Activated naive CD4-positive, alpha-beta T cell treated with Interleukin-2 at 50 U/mL for 16 hours (primary cell): ENCODE results near the gene SYNJ1.
"Not testable (repeated sequence)": the region's sequence is repeated elsewhere in the genome, so short reads cannot be mapped to it uniquely, and the experiment has no call there.

Experiments used
- DNase-seq: peaks from one replicate; pipeline ENCODE4 v3.0.0-alpha.2; 2020

The SYNJ1 gene

GRCh38 chr21:32682696-32683474, 44.9 kb downstream of the SYNJ1 start:
- no peak for DNase-seq

DNA sequence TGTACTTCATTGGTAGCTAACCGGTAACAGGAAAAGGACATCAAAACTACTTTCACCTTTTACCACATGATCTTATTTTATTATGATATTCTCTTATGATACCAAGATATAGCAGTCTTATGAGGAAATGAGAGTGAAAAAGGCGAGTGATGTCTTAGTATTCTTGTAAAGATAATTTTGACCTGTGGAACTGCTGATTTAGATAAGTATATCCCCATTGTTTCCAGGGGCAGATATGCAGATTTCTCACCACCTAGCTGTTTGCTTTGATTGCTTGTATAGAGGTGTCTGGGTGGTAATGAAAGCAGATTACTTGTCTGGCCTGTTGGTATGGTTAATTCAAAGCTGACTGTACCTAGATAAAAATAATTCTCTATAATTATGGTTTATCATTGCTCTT, 53.1 kb downstream of the SYNJ1 start:
- DNase-seq, result no peak

- DNase-seq, result no peak
Observed at GRCh38 chr21:32674038-32674437, 53.8 kb downstream of the SYNJ1 start.

DNA sequence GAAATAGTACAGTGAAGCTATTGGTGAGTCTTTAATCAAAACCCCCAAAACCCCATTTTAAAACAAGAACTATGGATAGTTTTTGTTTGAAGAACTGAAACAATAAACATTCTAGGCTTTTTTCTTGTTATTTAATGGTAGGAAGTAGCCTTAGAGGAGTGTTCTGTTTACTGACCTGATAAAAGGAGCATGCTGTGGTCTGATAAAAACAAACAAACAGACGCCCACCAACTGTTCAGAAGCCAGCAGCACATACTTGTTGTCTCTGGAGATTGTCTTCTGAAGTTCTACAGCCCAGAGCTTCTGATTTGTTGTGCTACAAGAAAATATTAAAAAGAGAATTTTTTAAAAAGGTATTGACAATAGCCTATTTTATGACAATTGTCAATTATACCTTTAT, 61.6 kb downstream of the SYNJ1 start:
- DNase-seq, result no peak

GRCh38 chr21:32664095-32664494, 63.7 kb downstream of the SYNJ1 start:
- not testable (repeated sequence) for DNase-seq

- not testable (repeated sequence) for DNase-seq
Observed at GRCh38 chr21:32661981-32662380, 65.8 kb downstream of the SYNJ1 start.

DNA sequence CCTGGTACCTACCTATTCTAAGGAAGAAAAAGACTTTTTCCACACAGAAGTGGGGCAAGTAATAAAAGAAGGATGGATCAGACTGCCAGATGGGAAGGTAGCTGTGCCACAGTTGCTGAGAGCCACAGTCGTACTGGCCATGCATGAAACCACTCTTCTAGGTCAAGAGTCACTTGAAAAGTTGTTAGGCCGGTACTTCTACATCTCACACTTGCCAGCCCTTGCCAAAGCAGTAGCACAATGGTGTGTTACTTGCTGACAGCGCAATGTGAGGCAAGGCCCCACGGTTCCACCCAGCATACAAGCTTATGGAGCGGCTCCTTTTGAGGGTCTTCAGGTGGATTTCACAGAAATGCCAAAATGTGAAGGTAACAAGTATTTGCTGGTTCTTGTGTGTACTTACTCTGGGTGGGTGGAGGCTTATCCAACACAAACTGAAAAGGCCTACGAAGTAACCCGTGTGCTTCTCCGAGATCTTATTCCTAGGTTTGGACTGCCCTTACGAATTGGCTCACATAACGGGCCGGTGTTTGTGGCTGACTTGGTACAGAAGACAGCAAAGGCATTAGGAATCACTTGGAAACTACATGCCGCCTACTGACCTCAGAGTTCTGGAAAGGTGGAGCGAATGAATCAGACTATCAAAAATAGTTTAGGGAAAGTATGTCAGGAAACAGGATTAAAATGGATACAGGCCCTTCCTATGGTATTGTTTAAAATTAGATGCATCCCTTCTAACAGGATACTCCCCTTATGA, 66.6 kb downstream of the SYNJ1 start:
- DNase-seq, result not testable (repeated sequence)

DNA sequence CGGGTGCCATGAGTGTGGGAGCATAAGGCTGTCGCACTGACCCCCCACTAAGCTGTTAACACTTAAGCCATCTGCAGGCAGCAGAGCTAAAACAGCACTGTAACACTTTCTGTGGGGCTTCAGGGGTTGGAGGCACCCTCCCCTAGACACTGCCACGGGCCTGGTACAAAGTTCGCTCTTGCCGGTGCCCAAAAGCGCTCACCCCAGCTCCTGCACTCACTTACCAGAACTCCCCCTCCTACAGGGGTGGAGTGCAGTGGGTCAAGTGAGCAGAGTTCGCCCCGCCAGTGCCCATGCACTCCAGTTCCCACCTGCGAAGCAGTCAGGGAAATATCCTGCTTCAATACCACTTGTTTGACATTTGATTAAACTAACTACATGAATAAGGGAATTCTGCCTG, 69.3 kb downstream of the SYNJ1 start:
- no peak for DNase-seq

GRCh38 chr21:32653326-32653901, 74.4 kb downstream of the SYNJ1 start:
- DNase-seq, result no peak

- no peak for DNase-seq
Observed at GRCh38 chr21:32648165-32648564, 79.6 kb downstream of the SYNJ1 start.

- no peak for DNase-seq
Observed at GRCh38 chr21:32645261-32646182, 82.3 kb downstream of the SYNJ1 start.

GRCh38 chr21:32641710-32642698, 85.8 kb downstream of the SYNJ1 start:
- DNase-seq, result no peak

DNA sequence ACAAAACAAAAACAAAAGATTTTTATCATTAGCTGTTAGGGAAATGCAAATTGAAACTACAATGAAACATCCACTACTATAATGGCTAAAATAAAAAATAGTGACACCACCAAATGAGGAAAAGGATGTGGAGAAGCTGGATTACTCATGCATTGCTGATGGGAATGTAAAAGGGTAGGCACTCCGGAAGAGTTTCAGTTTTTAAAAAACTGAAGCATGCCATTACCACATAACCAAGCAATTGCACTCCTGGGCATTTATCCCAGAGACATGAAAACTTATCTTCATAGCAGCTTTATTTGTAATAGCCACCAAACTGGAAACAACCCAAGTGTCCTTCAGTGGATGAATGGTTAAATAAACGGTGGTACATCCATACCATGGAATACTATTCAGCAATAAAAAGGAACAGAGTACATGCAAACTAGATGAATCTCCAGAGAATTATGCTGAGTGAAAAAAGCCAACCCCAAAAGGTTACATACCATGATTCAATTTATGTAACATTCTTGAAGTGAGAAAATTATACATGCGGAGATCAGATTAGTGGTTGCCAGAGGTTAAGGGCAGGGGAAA, 101.1 kb downstream of the SYNJ1 start:
- DNase-seq, result no peak

- DNase-seq, result not testable (repeated sequence)
Observed at GRCh38 chr21:32618218-32618617, 109.6 kb downstream of the SYNJ1 start.

DNA sequence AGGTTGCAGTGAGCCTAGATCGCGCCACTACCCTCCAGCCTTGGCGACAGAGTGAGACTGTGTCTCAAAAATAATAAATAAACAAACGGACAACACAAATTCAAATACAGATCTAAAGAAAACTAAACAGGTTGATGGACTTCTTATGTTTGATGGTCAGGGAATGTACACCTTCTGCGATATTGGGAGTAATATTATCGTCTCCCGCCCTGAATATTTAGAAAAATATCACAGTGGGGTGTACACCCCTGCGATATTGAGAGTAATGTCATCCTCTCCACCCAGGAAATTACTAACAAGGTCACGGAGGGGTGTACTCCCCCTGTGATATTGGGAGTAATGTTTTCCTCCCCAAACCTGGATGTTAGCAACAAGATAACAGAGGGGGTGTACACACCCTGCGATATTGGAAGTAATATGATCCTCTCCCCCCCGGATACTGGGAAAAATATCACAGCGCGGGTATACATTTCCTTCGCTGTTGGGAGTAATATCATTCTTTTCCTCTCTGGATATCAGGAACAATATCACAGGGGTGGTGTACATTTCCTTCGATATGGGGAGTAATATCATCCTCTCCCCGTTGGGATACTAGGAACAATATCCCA, 114.3 kb downstream of the SYNJ1 start:
- no peak for DNase-seq

GRCh38 chr21:32612999-32613337, 114.8 kb downstream of the SYNJ1 start:
- DNase-seq, result no peak

DNA sequence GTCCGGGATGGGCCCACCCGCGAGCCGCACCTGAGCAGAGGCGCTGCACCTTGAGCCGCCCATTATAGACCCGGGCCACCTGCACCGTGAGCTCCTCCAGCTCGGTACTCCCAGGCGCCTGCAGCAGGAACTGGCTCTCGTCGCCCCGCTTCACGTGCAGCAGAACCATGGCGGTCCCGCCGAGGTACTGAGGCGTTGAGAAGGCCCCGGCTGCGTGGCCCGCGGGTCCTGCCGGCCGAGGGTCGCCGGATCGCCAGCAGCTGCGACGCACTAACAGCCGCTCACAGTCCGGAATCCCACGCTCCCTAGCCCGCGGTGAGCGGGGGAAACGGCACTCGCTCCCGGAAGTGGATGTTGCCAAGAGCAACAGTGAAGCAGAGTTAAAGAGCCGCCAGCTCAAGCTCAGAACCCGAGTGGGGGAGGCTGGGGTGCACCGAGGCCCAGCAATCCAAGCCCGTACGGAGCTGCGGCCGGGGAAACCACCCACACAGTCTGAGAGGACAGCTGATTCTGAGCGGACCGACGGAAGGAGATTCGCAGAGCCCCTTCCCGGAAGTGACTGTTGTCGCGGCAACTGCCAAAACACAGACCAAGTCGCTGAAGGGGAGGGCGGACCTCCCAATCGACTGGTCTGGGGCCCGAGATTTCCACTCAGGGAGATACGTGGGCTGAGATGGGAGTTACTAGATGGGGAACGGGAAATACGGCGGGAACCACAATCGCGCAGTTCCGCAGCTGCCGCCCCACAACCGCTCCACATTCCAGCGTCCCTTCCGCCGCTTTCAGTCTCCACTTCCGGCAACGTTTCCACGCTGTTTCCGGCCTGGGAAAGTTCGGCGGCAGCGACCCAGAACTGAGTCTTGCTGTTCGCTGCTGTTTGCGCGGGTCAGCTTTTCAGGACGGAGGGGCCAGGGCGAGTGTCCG, 115.5 kb downstream of the SYNJ1 start, which contains the start of gene CFAP298:
CFAP298 (minus strand) TSS at position 303 of the 924 bp plus-strand sequence; CDS start at position 169, 134 bp downstream.
- DNase-seq, result peak; percentile 89

GRCh38 chr21:32611471-32611997, 116.3 kb downstream of the SYNJ1 start:
- peak; percentile 45 for DNase-seq

- DNase-seq, result not testable (repeated sequence)
Observed at GRCh38 chr21:32610940-32611339, 116.9 kb downstream of the SYNJ1 start.
